HL-60/S4 treated with retinoic acid at 250 ng/mL for 4 days and 3 days (cell line): ENCODE data around the gene STARD3.
"Not testable (repeated sequence)": the region's sequence is repeated elsewhere in the genome, so short reads cannot be mapped to it uniquely, and the experiment has no call there.

Experiments used
- in situ Hi-C: fragments of 300-500 bp; cut with MboI; formaldehyde crosslinking; loops from 2 replicates; pipeline ENCODE4 v1.7.0; 2022; ENCODE audit warnings: low sequenced_read_pairs

The STARD3 gene

DNA sequence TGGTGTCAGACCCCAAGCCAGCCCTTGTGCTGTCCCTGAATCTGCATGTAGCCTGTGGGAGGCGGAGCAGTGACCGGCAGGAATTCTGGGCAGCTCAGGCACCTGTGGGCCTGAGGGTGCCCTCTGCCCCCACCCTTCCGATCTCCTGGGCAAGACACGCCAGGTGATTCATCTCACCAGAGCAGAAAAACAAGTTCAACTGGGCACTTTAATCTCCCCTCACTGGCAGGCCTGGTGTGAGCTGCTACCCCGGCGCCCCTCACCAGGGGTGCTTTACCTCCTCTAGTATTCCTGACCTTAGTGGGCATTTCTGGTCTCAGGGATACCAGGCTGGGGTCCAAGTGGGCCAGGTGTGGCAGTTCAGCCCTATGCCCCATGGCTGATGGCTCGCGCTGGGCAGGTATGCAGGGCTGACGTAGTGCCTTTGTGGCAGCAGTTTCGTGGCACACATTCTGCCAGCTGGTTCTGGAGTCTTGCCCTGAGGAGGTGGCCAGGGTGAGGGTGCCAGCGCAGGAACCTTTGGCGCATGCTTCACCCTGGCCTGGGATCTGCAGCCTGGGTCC is 68.9 kb downstream of the STARD3 start:
- in situ Hi-C loops = no loop called here

DNA sequence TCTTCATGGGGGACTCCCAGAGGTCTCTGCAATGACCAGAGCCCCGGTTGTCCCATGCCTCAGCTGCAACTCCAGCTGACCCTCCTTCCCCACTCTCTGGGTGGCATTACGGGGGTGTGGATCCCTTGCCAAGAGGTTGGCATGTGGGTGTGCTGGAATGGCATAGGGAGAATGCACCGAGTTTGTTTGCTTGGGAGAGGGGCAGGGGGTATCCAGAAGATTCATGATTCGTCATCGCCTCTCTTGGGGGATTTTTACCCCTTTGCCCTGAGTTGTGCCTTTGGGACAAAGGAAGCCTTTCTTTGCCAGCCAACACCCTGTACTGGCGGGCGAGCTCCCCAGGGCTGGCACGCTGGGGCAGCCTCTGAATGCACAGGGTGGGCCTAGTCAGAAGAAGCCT is 69.4 kb downstream of the STARD3 start:
- in situ Hi-C loops = no loop called here

DNA sequence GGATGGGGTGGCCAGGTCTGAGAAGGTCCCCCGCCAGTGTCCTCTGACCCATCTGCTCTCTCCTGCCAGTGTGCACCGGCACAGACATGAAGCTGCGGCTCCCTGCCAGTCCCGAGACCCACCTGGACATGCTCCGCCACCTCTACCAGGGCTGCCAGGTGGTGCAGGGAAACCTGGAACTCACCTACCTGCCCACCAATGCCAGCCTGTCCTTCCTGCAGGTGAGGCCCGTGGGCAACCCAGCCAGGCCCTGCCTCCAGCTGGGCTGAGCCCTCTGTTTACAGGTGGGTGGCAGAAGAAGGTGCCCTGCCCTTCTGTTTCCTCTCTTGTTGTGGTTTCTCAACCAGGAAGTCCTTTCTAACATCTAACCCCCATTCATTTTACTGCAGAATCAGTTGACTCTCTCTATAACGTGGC is 70.0 kb downstream of the STARD3 start:
- in situ Hi-C loops = no loop called here

DNA sequence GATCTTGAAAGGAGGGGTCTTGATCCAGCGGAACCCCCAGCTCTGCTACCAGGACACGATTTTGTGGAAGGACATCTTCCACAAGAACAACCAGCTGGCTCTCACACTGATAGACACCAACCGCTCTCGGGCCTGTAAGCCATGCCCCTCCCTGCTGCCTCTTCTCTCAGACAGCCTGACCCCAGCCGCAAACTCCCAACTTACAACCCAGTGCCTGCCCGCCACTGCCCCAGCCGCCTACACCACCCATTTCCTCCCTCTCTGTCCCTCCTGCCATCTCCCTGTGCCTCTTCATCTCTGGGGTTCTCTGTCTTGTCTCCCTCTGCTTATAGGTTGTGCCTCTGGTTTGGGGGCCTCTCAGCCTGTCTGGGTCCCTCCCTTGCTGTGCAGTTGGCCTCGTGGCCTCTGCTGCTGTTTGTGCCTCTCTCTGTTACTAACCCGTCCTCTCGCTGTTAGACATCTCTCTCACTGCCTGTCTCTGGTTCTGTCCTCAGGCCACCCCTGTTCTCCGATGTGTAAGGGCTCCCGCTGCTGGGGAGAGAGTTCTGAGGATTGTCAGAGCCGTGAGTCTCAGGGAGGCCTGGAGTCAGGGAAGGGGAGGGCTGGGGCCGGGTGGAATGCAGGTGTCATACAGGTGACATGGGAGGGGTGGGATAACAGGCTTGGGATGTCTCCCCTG is 72.5 kb downstream of the STARD3 start:
- in situ Hi-C loops = no loop called here

DNA sequence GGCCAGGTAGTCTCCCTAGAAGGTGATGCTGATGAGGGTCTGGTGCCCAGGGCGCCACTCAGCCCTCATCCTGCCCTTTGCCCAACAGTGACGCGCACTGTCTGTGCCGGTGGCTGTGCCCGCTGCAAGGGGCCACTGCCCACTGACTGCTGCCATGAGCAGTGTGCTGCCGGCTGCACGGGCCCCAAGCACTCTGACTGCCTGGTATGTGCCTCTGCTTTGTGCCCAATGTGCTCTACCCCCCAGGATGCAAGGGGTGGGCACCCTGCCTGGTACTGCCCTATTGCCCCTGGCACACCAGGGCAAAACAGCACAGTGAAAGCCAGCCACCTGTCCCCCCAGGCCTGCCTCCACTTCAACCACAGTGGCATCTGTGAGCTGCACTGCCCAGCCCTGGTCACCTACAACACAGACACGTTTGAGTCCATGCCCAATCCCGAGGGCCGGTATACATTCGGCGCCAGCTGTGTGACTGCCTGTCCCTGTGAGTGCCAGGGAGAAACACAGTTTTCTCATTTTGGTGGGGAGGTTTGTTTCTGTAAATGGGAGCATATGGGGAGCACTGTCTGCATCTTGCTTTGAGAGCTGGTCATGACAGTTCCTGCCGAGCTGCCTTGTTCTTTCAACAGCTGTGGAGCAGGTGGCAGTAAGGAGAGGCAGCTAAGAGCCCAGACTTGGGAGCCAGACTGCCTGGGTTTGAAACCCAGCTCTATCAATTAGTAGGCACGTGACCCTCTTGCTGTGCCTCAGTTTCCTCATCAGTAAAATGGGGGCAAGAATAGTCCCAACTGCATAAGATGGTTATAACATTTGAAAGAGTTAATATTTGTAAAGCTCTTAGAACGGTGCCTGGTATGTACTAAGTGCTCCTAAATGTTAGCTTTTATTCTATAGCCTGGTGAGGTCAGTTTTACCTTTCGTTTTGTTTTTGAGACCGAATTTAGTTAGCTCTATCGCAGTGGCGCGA is 73.3 kb downstream of the STARD3 start:
- in situ Hi-C loops = no loop called here

DNA sequence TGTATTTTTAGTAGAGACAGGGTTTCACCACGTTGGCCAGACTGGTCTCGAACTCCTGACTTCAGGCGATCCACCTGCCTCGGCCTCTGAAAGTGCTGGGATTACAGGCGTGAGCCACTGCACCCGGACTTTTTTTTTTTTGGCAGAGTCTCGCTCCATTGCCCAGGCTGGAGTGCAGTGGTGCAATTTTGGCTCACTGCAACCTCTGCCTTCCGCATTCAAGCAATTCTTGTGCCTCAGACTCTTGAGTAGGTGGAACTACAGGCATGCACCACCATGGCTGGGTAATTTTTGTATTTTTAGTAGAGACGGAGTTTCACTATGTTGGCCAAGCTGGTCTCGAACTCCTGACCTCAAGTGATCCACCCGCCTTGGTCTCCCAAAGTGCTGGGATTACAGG is 74.1 kb downstream of the STARD3 start:
- in situ Hi-C loops = not testable (repeated sequence)

DNA sequence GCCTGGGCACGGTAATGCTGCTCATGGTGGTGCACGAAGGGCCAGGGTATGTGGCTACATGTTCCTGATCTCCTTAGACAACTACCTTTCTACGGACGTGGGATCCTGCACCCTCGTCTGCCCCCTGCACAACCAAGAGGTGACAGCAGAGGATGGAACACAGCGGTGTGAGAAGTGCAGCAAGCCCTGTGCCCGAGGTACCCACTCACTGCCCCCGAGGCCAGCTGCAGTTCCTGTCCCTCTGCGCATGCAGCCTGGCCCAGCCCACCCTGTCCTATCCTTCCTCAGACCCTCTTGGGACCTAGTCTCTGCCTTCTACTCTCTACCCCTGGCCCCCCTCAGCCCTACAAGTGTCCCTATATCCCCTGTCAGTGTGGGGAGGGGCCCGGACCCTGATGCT is 74.9 kb downstream of the STARD3 start:
- in situ Hi-C loops = no loop called here
